Panc1 (cell line): Measurements from ENCODE around the gene HOTAIR. TPM values are rescaled to one million over a fixed set of nuclear protein-coding genes. Genes with fewer than 3 reads are reported as not detected.

ENCODE experiments used
- ATAC-seq: fragments of 200-7000 bp; cut with Tn5 transposase; 2 replicates; pipeline ENCODE4 v1.9.1; 2020; ENCODE audit warnings: mild to moderate bottlenecking, moderate library complexity
- BruUV-seq: library from RNA; stranded (reverse); fragments of 400-500 nt; replicated peaks from 2 replicates; lab custom pipeline; 2021; lab: Mats Ljungman, UMichigan
- CTCF ChIA-PET: fragments of 300-600 bp; sonication (Branson Sonifier 250); formaldehyde crosslinking; loops from one replicate; lab custom pipeline; 2022; ENCODE audit warnings: antibody characterized with exemption; lab: Charles Lee
- POLR2A ChIA-PET: fragments of 300-600 bp; sonication (Branson Sonifier 250); formaldehyde crosslinking; loops from one replicate; lab custom pipeline; 2022; ENCODE audit warnings: antibody characterized with exemption; lab: Charles Lee
- DNase-seq: peaks from one replicate; pipeline ENCODE4 v3.0.0-alpha.2; 2010; ENCODE audit warnings: low read depth, low spot score
- H3K27ac ChIP-seq: 2 replicates; pipeline ENCODE4 v1.5.1; 2011; ENCODE audit warnings: mild to moderate bottlenecking, low read length, inconsistent platforms
- H3K27me3 ChIP-seq: fragments of 200-500 bp; sonication (Bioruptor generic); 2 replicates; pipeline ENCODE4 v1.6.0; 2014; ENCODE audit warnings: low read length, inconsistent platforms; ENCODE audit not compliant: control insufficient read depth, insufficient read depth
- H3K36me3 ChIP-seq: fragments of 200-500 bp; sonication (Bioruptor generic); 2 replicates; pipeline ENCODE4 v1.5.1; 2014; ENCODE audit warnings: inconsistent platforms, mild to moderate bottlenecking, low read length, moderate library complexity; ENCODE audit not compliant: control insufficient read depth, insufficient read depth
- H3K4me1 ChIP-seq: 2 replicates; pipeline ENCODE4 v1.5.1; 2011; ENCODE audit warnings: inconsistent platforms, mild to moderate bottlenecking, low read length, moderate library complexity; ENCODE audit not compliant: control insufficient read depth, insufficient read depth
- H3K4me3 ChIP-seq, 2 experiments: 2 replicates each; pipeline ENCODE4 v1.5.1; 2011 to 2012; ENCODE audit warnings: low read depth in 2 of 2, low read length in 2 of 2, mild to moderate bottlenecking in 2 of 2, inconsistent platforms in 1 of 2, moderate library complexity in 1 of 2
- H3K9me3 ChIP-seq: fragments of 200-500 bp; sonication (Bioruptor generic); 2 replicates; pipeline ENCODE4 v1.5.1; 2014; ENCODE audit warnings: low read depth, mild to moderate bottlenecking, inconsistent platforms, low read length, moderate library complexity; ENCODE audit not compliant: control insufficient read depth, insufficient read depth
- CTCF ChIP-seq: fragments of 450-650 bp; IDR thresholded peaks from 2 replicates; pipeline ENCODE4 v1.5.1; 2017; ENCODE audit warnings: mild to moderate bottlenecking
- POLR2AphosphoS5 ChIP-seq: IDR thresholded peaks from 2 replicates; pipeline ENCODE4 v1.6.1; 2012; ENCODE audit warnings: mild to moderate bottlenecking, low read depth, low read length, moderate library complexity
- REST ChIP-seq, 2 experiments: IDR thresholded peaks; 2 replicates each; pipeline ENCODE4 v1.6.1; 2011 to 2012; ENCODE audit warnings: low read depth in 2 of 2, control low read depth in 1 of 2, low read length in 1 of 2, mild to moderate bottlenecking in 1 of 2, moderate library complexity in 1 of 2; ENCODE audit not compliant: insufficient read depth in 1 of 2
- SIN3A ChIP-seq: IDR thresholded peaks from 2 replicates; pipeline ENCODE4 v1.6.1; 2012; ENCODE audit warnings: low read depth, mild to moderate bottlenecking, low read length, moderate library complexity, borderline replicate concordance; ENCODE audit not compliant: insufficient read depth
- TCF7L2 ChIP-seq: IDR thresholded peaks from 2 replicates; pipeline ENCODE4 v1.6.1; 2011; ENCODE audit warnings: mild to moderate bottlenecking, low read depth, low read length, inconsistent platforms
- in situ Hi-C: cut with HindIII; loops from 2 replicates; pipeline ENCODE4 v1.10.0; 2016; ENCODE audit warnings: low sequenced_read_pairs, low pct_unique_long_range_greater_than_20kb
- intact Hi-C: fragments of 100-400 bp; cut with micrococcal nuclease; formaldehyde crosslinking; loops from one replicate; pipeline ENCODE4 v1.10.0; 2022; ENCODE audit not compliant: unreplicated experiment
- total RNA-seq: library from RNA; stranded (reverse); gene quantifications from one replicate; pipeline ENCODE4 v1.2.1, GENCODE V29; 2021; ENCODE audit not compliant: unreplicated experiment

Gene HOTAIR
- total RNA-seq, 1 experiment from 2014 or later = 31.7 TPM

- intact Hi-C loops = loop anchor here (5.0 kb wide), 1 partner anchor 158 kb away; no protein-coding TSS in a partner anchor
- Histone ChIP-seq H3K27me3 (no peaks in the 10 kb centered on the region), H3K9me3 (no peaks in the 10 kb centered on the region), H3K4me1 (peaks cover 22% of the 10 kb centered on the region), H3K27ac (peak within 1 kb of the TSS; percentile 100), H3K4me3 (peak within 1 kb of the TSS; percentile 66 to 67), H3K36me3 (no peaks in the 10 kb centered on the region)
- peak; percentile 49 for ATAC-seq
- in situ Hi-C loops = no loop called here
- peak; percentile 65 for TF ChIP-seq POLR2AphosphoS5
- TF ChIP-seq TCF7L2 = peak; percentile 20; the same call in 1 of the 2 replicates
- TF ChIP-seq REST (IDR thresholded peaks at IDR 0.05; ENCODE audit: insufficient read depth in 1 of 2, low read depth in 2 of 2, low read length in 1 of 2) = no peak; a peak in 1 of 4 replicates
- peak; percentile 53; the same call in 1 of the 2 replicates for TF ChIP-seq SIN3A
- peak; percentile 88 for TF ChIP-seq CTCF
- DNase-seq = peak; percentile 95
- CTCF ChIA-PET = interaction anchor here (0.6 to 1.2 kb wide), 15 partner anchors 13 to 231 kb away, joined by 3 to 14 read pairs (median 6); partner anchors contain the start of genes HOXC8 and HOXC9
- POLR2A ChIA-PET = interaction anchor here (0.5 to 1.6 kb wide), 7 partner anchors 10 to 366 kb away, joined by 3 to 16 read pairs (median 5); partner anchors contain the start of gene HOXC9
- BruUV-seq = TSS peak; percentile 76
These were observed 10.3 kb upstream of the HOTAIR start, which contains the start of gene HOXC10 for GRCh38 chr12:53984901-53985691. Gene HOXC10 (plus strand): TSS chr12:53985146. CDS start chr12:53985260, 114 bp downstream.

- no peaks in the 10 kb centered on the region for H3K36me3 ChIP-seq
- intact Hi-C loops = loop anchor here (2.0 to 5.0 kb wide), 2 partner anchors 157 to 217 kb away; no protein-coding TSS in a partner anchor
- no TSS peak for BruUV-seq
- ChIA-PET POLR2A (interaction anchor here (0.6 to 1.0 kb wide), 3 partner anchors 13 to 268 kb away, joined by 3 to 7 read pairs (median 5); no protein-coding TSS in a partner anchor), CTCF (interaction anchor here (0.6 to 1.2 kb wide), 5 partner anchors 48 to 285 kb away, joined by 3 to 8 read pairs (median 5); no protein-coding TSS in a partner anchor)
- in situ Hi-C loops = no loop called here
- ATAC-seq (peak; percentile 1; the same call in 1 of the 2 replicates), DNase-seq (no peak)
- peak overlapping the region; percentile 100 for H3K27ac ChIP-seq
- no peaks in the 10 kb centered on the region for H3K9me3 ChIP-seq
- H3K4me1 ChIP-seq = peaks cover 33% of the 10 kb centered on the region
- H3K27me3 ChIP-seq = no peaks in the 10 kb centered on the region
- no peak for TF ChIP-seq CTCF
- peak; percentile 29; the same call in 1 of the 2 replicates for TF ChIP-seq POLR2AphosphoS5
- TF ChIP-seq REST (IDR thresholded peaks at IDR 0.05; ENCODE audit: insufficient read depth in 1 of 2, low read depth in 2 of 2, low read length in 1 of 2) = no peak
- H3K4me3 ChIP-seq = peak overlapping the region; percentile 51 to 65
These were observed 9.3 kb upstream of the HOTAIR start for GRCh38 chr12:53983950-53984572.
